IPS-20b (cell line): Measurements from ENCODE around the gene TMEM237.
"Not testable (repeated sequence)": the region's sequence is repeated elsewhere in the genome, so short reads cannot be mapped to it uniquely, and the experiment has no call there.

Experiments used
- H3K27ac ChIP-seq: one replicate; pipeline ENCODE4 v1.5.1; 2013; ENCODE audit warnings: low read length
- H3K27me3 ChIP-seq: 2 replicates; pipeline ENCODE4 v1.6.1; 2013; ENCODE audit warnings: mild to moderate bottlenecking, low read length, inconsistent platforms; ENCODE audit not compliant: insufficient read depth
- H3K36me3 ChIP-seq: 2 replicates; pipeline ENCODE4 v1.6.1; 2013; ENCODE audit warnings: low read depth, mild to moderate bottlenecking, inconsistent platforms, low read length, moderate library complexity; ENCODE audit not compliant: insufficient read depth
- H3K4me1 ChIP-seq: 2 replicates; pipeline ENCODE4 v1.6.1; 2013; ENCODE audit warnings: mild to moderate bottlenecking, control low read depth, inconsistent platforms, low read length, moderate library complexity; ENCODE audit not compliant: insufficient read depth
- H3K4me3 ChIP-seq: 2 replicates; pipeline ENCODE4 v1.5.1; 2013; ENCODE audit warnings: mild to moderate bottlenecking, low read length, inconsistent platforms
- H3K9ac ChIP-seq: 2 replicates; pipeline ENCODE4 v1.6.1; 2013; ENCODE audit warnings: low read depth, mild to moderate bottlenecking, inconsistent platforms, low read length, moderate library complexity
- H3K9me3 ChIP-seq: 2 replicates; pipeline ENCODE4 v1.6.1; 2013; ENCODE audit warnings: mild to moderate bottlenecking, low read depth, low read length, inconsistent platforms; ENCODE audit not compliant: insufficient read depth

Gene TMEM237

GRCh38 chr2:201643216-201643890 is at the start of gene TMEM237:
Gene TMEM237 (minus strand): TSS chr2:201643503. CDS start chr2:201643400, 103 bp downstream.
- Histone ChIP-seq H3K27ac (peak within 1 kb of the TSS; percentile 52), H3K36me3 (peaks cover 10% of the 10 kb centered on the region), H3K4me1 (peaks cover 9% of the 10 kb centered on the region), H3K9ac (peak within 1 kb of the TSS; percentile 95), H3K4me3 (peak within 1 kb of the TSS; percentile 97), H3K9me3 (no peaks in the 10 kb centered on the region), H3K27me3 (0 out of 2 replicates have a peak, but pooled peaks cover 4% of the 10 kb centered on the region)

GRCh38 chr2:201685156-201685555 is 41.9 kb upstream of the TMEM237 start:
- Histone ChIP-seq H3K36me3 (no peaks in the 10 kb centered on the region), H3K27ac (no peak overlapping the region), H3K4me3 (no peak overlapping the region), H3K9ac (no peak overlapping the region), H3K9me3 (no peaks in the 10 kb centered on the region), H3K27me3 (no peaks in the 10 kb centered on the region), H3K4me1 (no peaks in the 10 kb centered on the region)

GRCh38 chr2:201680743-201681142 is 37.4 kb upstream of the TMEM237 start:
- H3K4me3 ChIP-seq = no peak overlapping the region

GRCh38 chr2:201678401-201678800 is 35.1 kb upstream of the TMEM237 start:
- Histone ChIP-seq H3K4me3 (no peak overlapping the region), H3K27ac (no peak overlapping the region), H3K27me3 (no peaks in the 10 kb centered on the region), H3K4me1 (no peaks in the 10 kb centered on the region), H3K36me3 (no peaks in the 10 kb centered on the region), H3K9me3 (no peaks in the 10 kb centered on the region), H3K9ac (no peak overlapping the region)

More at GRCh38 chr2:201680743-201681142, 37.4 kb upstream of the TMEM237 start:
- no peak overlapping the region for H3K9ac ChIP-seq
- no peaks in the 10 kb centered on the region for H3K36me3 ChIP-seq
- no peak overlapping the region for H3K27ac ChIP-seq
- no peaks in the 10 kb centered on the region for H3K27me3 ChIP-seq
- H3K9me3 ChIP-seq = no peaks in the 10 kb centered on the region
- H3K4me1 ChIP-seq = no peaks in the 10 kb centered on the region

- H3K27ac ChIP-seq = no peak overlapping the region
- no peaks in the 10 kb centered on the region for H3K27me3 ChIP-seq
- no peak overlapping the region for H3K9ac ChIP-seq
- H3K4me1 ChIP-seq = no peaks in the 10 kb centered on the region
- no peaks in the 10 kb centered on the region for H3K9me3 ChIP-seq
- H3K4me3 ChIP-seq = no peak overlapping the region
- H3K36me3 ChIP-seq = no peaks in the 10 kb centered on the region
Observed at GRCh38 chr2:201675454-201675853, 32.2 kb upstream of the TMEM237 start.

- H3K4me3 ChIP-seq = no peak overlapping the region
- no peaks in the 10 kb centered on the region for H3K4me1 ChIP-seq
- H3K36me3 ChIP-seq = no peaks in the 10 kb centered on the region
- H3K9ac ChIP-seq = no peak overlapping the region
- no peak overlapping the region for H3K27ac ChIP-seq
- no peaks in the 10 kb centered on the region for H3K27me3 ChIP-seq
- no peaks in the 10 kb centered on the region for H3K9me3 ChIP-seq
Observed at GRCh38 chr2:201674794-201675193, 31.5 kb upstream of the TMEM237 start.

GRCh38 chr2:201674298-201674697 is 31.0 kb upstream of the TMEM237 start:
- Histone ChIP-seq H3K36me3 (no peaks in the 10 kb centered on the region), H3K4me3 (no peak overlapping the region), H3K9me3 (no peaks in the 10 kb centered on the region), H3K9ac (no peak overlapping the region), H3K27me3 (no peaks in the 10 kb centered on the region), H3K27ac (no peak overlapping the region), H3K4me1 (no peaks in the 10 kb centered on the region)

GRCh38 chr2:201673546-201673945 is 30.2 kb upstream of the TMEM237 start:
- Histone ChIP-seq H3K27me3 (no peaks in the 10 kb centered on the region), H3K4me1 (no peaks in the 10 kb centered on the region), H3K27ac (no peak overlapping the region), H3K9me3 (no peaks in the 10 kb centered on the region), H3K9ac (no peak overlapping the region), H3K36me3 (no peaks in the 10 kb centered on the region), H3K4me3 (no peak overlapping the region)

- H3K27me3 ChIP-seq, H3K9ac ChIP-seq, H3K4me3 ChIP-seq, H3K36me3 ChIP-seq, H3K4me1 ChIP-seq, H3K27ac ChIP-seq, H3K9me3 ChIP-seq: not testable (repeated sequence)
Observed at GRCh38 chr2:201671205-201671604, 27.9 kb upstream of the TMEM237 start.

- Histone ChIP-seq H3K36me3 (no peaks in the 10 kb centered on the region), H3K9ac (no peak overlapping the region), H3K27ac (no peak overlapping the region), H3K9me3 (no peaks in the 10 kb centered on the region), H3K4me3 (no peak overlapping the region), H3K27me3 (no peaks in the 10 kb centered on the region), H3K4me1 (no peaks in the 10 kb centered on the region)
Observed at GRCh38 chr2:201669865-201670264, 26.6 kb upstream of the TMEM237 start.

GRCh38 chr2:201668402-201668910 is 25.2 kb upstream of the TMEM237 start:
- no peaks in the 10 kb centered on the region for H3K27me3 ChIP-seq
- H3K9me3 ChIP-seq = no peaks in the 10 kb centered on the region
- H3K4me3 ChIP-seq = no peak overlapping the region
- H3K9ac ChIP-seq = no peak overlapping the region
- H3K4me1 ChIP-seq = no peaks in the 10 kb centered on the region
- H3K36me3 ChIP-seq = no peaks in the 10 kb centered on the region
- H3K27ac ChIP-seq = no peak overlapping the region

GRCh38 chr2:201664334-201664733 is 21.0 kb upstream of the TMEM237 start:
- Histone ChIP-seq H3K4me1 (no peaks in the 10 kb centered on the region), H3K9ac (no peak overlapping the region), H3K36me3 (no peaks in the 10 kb centered on the region), H3K9me3 (no peaks in the 10 kb centered on the region), H3K4me3 (no peak overlapping the region), H3K27me3 (no peaks in the 10 kb centered on the region), H3K27ac (no peak overlapping the region)
